ENCODE data around the gene AJUBA.

The AJUBA gene

DNA sequence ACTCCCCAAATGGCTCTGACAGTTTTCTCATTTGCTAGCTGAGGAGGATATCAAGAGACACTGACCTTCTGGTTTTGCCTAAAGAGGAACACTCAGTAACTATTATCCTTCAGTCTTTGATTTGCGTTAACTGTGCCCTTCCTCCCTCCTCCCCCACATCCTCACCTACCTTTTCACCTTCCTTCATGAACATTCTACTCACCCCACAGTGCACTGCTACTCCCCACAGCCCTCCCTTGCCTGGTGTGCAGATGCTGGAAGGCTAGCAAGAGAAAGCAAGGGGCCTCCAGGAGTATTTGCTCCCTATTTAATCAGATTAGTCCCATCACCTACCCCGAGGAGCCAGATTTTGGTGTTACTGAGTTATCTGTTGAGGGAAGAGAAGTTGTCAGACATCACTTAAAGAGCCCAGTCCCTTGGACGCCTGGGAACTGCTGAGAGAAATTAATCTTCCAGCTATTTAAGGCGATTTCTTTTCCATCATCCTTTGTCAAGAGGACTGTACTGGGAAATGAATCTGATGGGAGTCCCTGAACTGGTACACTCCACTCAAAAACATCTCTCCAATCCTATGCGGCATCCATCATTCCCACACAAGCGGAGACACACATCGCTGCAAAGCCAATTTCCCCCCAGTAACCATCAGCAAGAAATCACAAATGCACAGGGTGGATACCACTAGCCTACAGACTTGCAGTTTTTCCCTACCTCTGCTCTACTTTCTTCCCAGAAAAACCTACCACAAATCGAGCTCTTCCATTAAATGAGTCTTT is 40.9 kb upstream of the AJUBA start:
- H3K4me3 ChIP-seq (ENCODE audit: low read depth, low read length) = no peak overlapping the region
- TF ChIP-seq, protein P1, sequence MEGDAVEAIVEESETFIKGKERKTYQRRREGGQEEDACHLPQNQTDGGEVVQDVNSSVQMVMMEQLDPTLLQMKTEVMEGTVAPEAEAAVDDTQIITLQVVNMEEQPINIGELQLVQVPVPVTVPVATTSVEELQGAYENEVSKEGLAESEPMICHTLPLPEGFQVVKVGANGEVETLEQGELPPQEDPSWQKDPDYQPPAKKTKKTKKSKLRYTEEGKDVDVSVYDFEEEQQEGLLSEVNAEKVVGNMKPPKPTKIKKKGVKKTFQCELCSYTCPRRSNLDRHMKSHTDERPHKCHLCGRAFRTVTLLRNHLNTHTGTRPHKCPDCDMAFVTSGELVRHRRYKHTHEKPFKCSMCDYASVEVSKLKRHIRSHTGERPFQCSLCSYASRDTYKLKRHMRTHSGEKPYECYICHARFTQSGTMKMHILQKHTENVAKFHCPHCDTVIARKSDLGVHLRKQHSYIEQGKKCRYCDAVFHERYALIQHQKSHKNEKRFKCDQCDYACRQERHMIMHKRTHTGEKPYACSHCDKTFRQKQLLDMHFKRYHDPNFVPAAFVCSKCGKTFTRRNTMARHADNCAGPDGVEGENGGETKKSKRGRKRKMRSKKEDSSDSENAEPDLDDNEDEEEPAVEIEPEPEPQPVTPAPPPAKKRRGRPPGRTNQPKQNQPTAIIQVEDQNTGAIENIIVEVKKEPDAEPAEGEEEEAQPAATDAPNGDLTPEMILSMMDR (conservative IDR thresholded peaks at IDR 0.05; ENCODE audit: low read depth, low read length) = no peak
- DNase-seq (ENCODE audit: low read depth) = no peak

DNA sequence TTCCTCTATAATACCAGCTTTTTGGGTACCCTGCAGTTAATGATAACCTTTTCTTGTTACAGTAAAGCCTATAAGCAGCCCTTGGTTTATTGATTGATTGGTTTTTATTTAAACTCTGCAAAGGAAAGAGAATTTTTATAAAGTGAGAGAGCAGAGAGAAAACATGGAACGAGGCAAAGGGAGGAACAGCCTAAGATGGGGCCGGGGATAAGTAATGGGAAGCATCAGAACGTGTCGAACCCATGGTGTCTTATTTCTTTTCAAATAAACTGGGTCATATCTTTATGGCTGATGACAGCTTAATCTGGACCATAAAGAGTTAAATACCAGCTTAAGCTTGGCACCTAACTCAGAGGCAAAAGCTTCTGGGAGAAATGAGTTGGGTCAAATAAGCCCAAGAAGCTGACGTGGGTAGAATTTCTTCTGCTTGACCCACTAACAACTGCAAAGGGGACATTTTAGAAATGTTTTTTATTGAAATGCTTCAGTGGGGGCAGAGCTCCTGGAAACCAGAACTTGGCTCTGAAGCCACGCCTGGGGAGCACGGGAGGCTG is 39.6 kb upstream of the AJUBA start:
- no peak overlapping the region for H3K4me3 ChIP-seq (ENCODE audit: low read depth, low read length)
- no peak for DNase-seq (ENCODE audit: low read depth)
- TF ChIP-seq, protein P1 (conservative IDR thresholded peaks at IDR 0.05; ENCODE audit: low read depth, low read length) = no peak

DNA sequence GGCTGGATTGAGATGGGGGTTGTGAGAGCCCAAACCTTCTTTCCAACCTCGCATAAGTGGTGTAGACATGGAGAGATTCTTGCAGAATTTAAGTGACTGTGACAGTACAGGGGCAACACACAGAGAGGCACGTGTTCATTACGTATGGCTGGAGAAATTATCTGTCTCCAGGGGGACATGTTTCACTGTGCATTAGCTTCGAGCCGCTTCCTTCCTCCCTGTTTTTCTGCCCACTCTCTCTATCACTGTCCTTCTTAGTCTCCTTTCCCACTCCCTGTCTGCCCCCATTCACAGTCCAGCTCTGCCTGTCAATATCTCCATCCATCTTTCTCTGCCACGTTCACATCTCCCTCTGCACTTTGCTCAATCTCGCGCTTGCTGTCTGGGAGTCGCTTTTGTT is 39.1 kb upstream of the AJUBA start:
- DNase-seq (ENCODE audit: low read depth) = no peak
- H3K4me3 ChIP-seq (ENCODE audit: low read depth, low read length) = no peak overlapping the region
- TF ChIP-seq, protein P1 (conservative IDR thresholded peaks at IDR 0.05; ENCODE audit: low read depth, low read length) = no peak

DNA sequence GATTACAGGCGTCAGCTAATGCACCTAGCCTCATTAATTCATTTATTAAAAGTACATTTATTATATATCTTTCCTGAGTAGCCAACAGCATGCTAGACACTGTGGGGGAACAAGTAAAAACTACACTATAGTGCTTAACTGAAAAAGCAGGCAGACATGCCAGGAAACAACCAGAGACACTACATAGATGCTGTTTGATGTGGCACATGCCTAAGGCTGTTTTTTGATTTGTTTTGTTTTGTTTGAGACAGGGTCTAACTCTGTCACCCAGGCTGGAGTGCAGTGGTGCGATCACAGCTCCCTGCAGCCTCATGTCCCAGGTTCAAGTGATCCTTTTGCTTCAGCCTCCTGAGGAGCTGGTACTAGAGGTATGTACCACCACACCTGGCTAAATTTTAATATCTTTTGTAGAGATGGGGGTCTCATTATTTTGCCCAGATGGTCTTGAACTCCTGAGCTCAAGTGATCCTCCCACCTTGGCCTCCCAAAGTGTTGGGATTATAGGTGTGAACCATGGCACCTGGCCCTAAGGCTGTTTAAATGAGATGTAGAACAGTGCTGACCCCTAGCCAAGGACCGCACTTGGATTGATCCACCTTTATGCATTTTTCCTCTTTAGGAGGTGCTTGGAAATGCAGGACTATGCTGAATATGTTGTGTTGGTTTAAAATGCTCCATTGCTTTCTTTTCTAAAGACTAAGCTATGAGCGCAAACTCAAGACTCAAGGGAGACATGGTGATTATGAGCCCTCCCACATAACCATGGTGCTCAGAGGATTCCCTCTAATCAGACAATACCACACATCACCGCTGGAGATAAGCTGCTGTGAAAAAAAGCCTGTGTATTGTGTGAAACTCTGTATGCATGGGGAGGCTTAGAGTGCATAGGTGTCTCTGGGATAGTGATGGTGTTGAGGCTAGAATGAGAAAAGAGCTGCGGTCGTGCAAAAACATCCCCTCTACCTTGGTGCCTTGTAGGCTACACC is 38.1 kb upstream of the AJUBA start:
- TF ChIP-seq, protein P1 (conservative IDR thresholded peaks at IDR 0.05; ENCODE audit: low read depth, low read length) = no peak
- H3K4me3 ChIP-seq (ENCODE audit: low read depth, low read length) = no peak overlapping the region
- DNase-seq (ENCODE audit: low read depth) = no peak

DNA sequence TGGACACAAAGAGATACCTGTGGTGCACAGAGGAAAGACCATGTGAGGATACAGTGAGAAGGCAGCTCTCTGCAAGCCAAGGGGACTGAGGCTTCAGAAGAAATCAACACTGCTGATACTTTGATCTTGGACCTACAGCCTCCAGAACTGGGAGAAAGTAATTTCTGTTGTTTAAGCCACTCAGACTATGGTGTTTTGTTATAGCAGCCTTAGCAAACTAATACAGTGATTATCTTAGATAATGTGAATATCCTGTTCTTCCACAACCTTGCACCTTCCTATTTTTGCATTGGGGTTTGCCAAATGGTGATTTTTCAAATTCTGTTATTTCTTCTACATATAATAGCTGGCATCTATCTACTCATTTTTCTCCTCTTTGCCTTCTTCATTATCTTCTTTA is 35.8 kb upstream of the AJUBA start:
- no peak for DNase-seq (ENCODE audit: low read depth)
- TF ChIP-seq, protein P1 (conservative IDR thresholded peaks at IDR 0.05; ENCODE audit: low read depth, low read length) = no peak
- no peak overlapping the region for H3K4me3 ChIP-seq (ENCODE audit: low read depth, low read length)

DNA sequence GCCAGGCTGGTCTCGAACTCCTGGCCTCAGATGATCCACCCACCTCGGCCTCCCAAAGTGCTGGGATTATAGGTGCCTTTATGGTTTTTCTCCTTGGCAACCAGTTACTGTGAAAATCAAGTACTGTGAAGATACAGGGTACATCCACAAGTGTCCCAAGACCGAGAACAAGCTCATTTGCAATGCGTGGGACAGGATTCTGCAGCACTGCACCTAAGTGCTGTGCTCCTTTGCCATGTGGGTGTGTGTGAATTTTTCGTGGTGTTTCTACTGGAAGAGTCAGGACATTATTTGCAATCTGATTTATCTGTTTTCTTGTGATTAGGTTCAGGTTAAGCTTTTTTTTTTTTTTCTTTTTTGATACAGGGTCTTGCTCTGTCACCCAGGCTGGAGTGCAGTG is 34.7 kb upstream of the AJUBA start:
- H3K4me3 ChIP-seq (ENCODE audit: low read depth, low read length) = no peak overlapping the region
- no peak for DNase-seq (ENCODE audit: low read depth)
- TF ChIP-seq, protein P1 (conservative IDR thresholded peaks at IDR 0.05; ENCODE audit: low read depth, low read length) = no peak
